Skeletal muscle satellite cell (primary cell): Measurements from ENCODE around the gene STRBP.

Experiments
- H3K27me3 ChIP-seq: 2 replicates; pipeline ENCODE4 v1.7.0; 2013; ENCODE audit warnings: low read length; ENCODE audit not compliant: control insufficient read depth, insufficient read depth
- H3K36me3 ChIP-seq: 2 replicates; pipeline ENCODE4 v1.7.0; 2013; ENCODE audit warnings: mild to moderate bottlenecking, control low read depth, low read length; ENCODE audit not compliant: insufficient read depth
- H3K4me1 ChIP-seq: 2 replicates; pipeline ENCODE4 v1.7.0; 2013; ENCODE audit warnings: low read length; ENCODE audit not compliant: control insufficient read depth, insufficient read depth
- H3K4me2 ChIP-seq: 2 replicates; pipeline ENCODE4 v1.7.0; 2013; ENCODE audit warnings: mild to moderate bottlenecking, low read length
- H3K4me3 ChIP-seq: 2 replicates; pipeline ENCODE4 v1.7.0; 2013; ENCODE audit warnings: low read length
- H3K9ac ChIP-seq: 2 replicates; pipeline ENCODE4 v1.7.0; 2013; ENCODE audit warnings: mild to moderate bottlenecking, low read depth, low read length, moderate library complexity
- H3K9me3 ChIP-seq: replicated peaks from 2 replicates; pipeline ENCODE4 v1.7.0; 2013; ENCODE audit warnings: mild to moderate bottlenecking, control low read depth, low read length

STRBP gene

GRCh38 chr9:123121457-123121856 lies 146.9 kb downstream of the STRBP start:
- H3K27me3 ChIP-seq: no peaks in the 10 kb centered on the region
- no peaks in the 10 kb centered on the region for H3K9me3 ChIP-seq
- H3K4me1 ChIP-seq: no peaks in the 10 kb centered on the region
- no peak overlapping the region for H3K4me3 ChIP-seq
- H3K4me2 ChIP-seq: no peak overlapping the region
- no peak overlapping the region for H3K9ac ChIP-seq
- no peaks in the 10 kb centered on the region for H3K36me3 ChIP-seq

DNA sequence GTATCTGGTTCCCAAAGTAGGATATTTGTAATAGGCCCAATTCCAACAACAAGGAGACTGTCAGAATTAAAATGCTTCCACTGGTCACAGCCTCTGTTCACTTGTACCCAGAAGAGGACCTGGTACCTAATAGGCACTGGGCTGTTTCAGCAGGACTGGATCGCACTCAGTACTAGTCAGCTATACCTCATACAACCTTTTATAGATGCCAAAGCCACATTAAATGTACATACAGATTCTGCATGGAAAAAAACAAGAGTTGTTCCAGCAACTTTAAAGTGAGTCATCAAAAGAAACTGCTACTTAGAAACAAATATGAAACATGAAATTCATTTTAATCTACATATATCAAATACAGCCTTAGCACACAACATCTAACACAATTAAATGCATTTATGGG lies 147.4 kb downstream of the STRBP start:
- Histone ChIP-seq H3K9ac (no peak overlapping the region), H3K4me1 (no peaks in the 10 kb centered on the region), H3K4me2 (no peak overlapping the region), H3K9me3 (no peaks in the 10 kb centered on the region), H3K27me3 (no peaks in the 10 kb centered on the region), H3K36me3 (no peaks in the 10 kb centered on the region), H3K4me3 (no peak overlapping the region)

DNA sequence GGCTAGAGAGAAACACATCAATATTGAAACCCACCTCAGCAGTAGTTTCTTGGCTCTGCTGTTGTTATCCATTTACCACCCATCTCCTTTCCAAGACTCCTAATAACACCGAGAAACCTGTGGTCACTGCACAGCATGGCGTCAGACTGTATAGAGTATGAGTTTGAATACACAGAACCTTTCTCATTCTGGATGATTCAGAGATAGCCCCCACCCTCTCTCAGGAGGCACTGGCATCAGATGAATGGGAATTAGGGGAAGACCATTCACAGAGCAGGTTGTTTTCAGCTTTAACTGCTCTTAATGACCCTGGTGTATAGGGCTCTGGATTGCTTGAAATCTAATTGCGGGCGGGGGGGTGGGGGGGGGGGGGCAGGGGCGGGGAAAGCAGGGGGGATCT lies 148.3 kb downstream of the STRBP start:
- H3K4me1 ChIP-seq: no peaks in the 10 kb centered on the region
- H3K9ac ChIP-seq: no peak overlapping the region
- H3K4me2 ChIP-seq: no peak overlapping the region
- no peaks in the 10 kb centered on the region for H3K27me3 ChIP-seq
- H3K36me3 ChIP-seq: no peaks in the 10 kb centered on the region
- no peak overlapping the region for H3K4me3 ChIP-seq
- H3K9me3 ChIP-seq: no peaks in the 10 kb centered on the region

GRCh38 chr9:123119566-123119965 lies 148.8 kb downstream of the STRBP start:
- no peak overlapping the region for H3K9ac ChIP-seq
- no peaks in the 10 kb centered on the region for H3K36me3 ChIP-seq
- H3K9me3 ChIP-seq: no peaks in the 10 kb centered on the region
- no peak overlapping the region for H3K4me2 ChIP-seq
- H3K4me1 ChIP-seq: no peaks in the 10 kb centered on the region
- no peaks in the 10 kb centered on the region for H3K27me3 ChIP-seq
- no peak overlapping the region for H3K4me3 ChIP-seq

- no peak overlapping the region for H3K9ac ChIP-seq
- no peak overlapping the region for H3K4me2 ChIP-seq
- H3K27me3 ChIP-seq: no peaks in the 10 kb centered on the region
- H3K4me1 ChIP-seq: no peaks in the 10 kb centered on the region
- no peaks in the 10 kb centered on the region for H3K36me3 ChIP-seq
- no peaks in the 10 kb centered on the region for H3K9me3 ChIP-seq
- H3K4me3 ChIP-seq: no peak overlapping the region
These were observed 152.3 kb downstream of the STRBP start for GRCh38 chr9:123116036-123116435.

DNA sequence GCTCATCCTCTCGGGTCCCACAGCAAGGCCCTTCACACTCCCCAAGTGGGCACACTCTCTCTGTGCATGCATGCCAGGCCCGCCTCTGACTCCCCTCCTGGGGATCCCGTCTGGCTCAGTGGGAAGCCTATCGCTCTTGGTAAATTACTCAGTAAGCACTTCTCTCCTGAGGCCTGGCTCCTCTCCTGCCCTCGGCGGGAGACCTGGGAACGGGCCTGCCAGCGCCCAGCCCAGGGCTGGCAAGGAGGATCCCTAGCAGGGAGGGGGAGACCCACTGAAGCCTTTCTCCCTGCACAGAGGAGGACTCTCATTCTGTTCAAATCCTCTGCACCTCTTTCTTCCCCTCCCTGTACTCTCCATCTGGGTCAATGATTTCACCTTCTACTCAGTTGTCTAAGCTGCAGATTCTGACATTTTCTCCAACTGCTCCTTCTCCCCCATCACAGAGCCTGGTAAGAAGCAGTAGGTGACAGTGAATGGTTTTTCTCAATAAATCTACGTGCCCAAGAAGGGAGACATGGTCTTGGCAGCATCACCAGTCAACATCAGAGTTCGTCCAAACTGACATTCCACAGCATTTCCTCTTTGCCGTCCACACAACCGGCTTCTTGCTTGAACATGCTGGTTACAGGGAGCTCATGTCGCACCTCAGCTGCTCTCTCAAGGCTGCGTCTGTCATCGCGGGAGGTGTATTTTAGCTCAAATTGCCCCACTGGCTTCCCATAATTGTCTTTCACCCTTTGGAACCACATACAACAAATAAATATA lies 153.1 kb downstream of the STRBP start:
- peaks cover 5% of the 10 kb centered on the region for H3K36me3 ChIP-seq
- no peak overlapping the region for H3K4me3 ChIP-seq
- no peak overlapping the region for H3K4me2 ChIP-seq

DNA sequence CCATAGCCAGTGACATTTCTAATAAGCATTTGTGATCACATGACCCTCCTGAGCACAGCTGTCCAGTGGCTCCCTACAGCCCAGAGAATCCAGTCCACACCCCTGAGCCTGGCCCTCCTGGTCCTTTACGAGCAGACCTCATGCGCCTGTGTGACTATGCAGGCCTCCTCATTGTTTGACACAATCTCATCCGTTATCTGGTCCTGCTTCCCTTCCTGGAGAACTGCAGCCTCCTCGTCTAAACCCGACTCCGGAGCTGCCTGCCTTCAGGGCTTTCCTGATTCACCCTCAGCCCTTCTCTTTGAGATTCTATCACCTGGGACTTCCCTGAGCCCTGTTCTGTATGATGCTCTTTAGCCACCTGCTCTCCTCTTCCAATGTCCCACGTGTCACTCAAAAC lies 155.2 kb downstream of the STRBP start:
- Histone ChIP-seq H3K36me3 (peaks cover 15% of the 10 kb centered on the region), H3K27me3 (no peaks in the 10 kb centered on the region), H3K4me3 (no peak overlapping the region), H3K9ac (no peak overlapping the region), H3K4me2 (no peak overlapping the region), H3K4me1 (no peaks in the 10 kb centered on the region), H3K9me3 (no peaks in the 10 kb centered on the region)

More for the DNA sequence above, 153.1 kb downstream of the STRBP start:
- Histone ChIP-seq H3K27me3 (no peaks in the 10 kb centered on the region), H3K9ac (no peak overlapping the region), H3K4me1 (no peaks in the 10 kb centered on the region), H3K9me3 (no peaks in the 10 kb centered on the region)

DNA sequence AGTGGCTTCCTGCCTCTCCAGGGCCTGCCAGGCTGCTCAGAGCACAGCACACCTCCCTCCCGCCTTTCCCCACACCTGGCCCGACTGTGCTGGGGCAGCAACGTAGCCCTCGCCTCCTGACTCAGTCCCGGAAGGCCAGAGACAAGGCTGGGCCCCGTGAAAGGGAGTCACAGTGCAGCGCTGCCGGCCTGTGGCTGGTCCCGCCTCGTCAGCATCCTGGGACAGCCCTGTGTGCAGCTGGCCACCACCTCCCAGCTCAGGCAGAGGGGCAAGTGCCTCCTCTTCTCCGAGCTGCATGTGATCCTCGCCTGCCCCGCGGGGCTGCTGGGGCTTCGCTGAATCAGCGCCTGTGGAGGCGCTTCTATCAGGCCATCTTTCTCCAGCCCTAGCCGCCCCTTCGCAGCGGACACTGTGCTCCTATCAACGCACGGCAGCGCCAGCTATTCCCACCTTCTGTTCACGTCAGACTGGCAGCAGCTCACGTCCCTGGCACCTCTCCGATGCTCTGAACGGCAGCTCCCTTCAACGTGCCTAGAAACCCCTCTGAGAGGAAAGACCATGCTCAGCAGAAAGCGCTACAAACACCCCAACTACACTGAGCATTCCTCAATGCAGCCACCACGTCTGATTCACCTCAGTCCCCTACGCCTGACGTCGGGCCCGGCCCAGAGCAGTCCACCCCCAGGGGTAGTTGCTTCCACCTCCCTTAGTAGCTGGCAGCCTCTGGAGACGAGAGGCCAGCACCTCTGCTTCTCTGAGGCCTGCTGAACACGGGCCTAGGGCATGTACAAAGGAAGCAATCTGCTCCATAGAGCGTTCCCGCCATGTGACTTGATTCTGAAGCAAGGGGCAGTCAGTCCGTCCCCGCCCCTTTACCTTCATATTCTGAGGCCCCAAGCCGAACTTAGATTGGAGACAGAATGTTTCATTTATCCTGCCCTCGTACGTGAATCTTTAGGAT lies 156.1 kb downstream of the STRBP start:
- Histone ChIP-seq H3K4me2 (no peak overlapping the region), H3K4me1 (no peaks in the 10 kb centered on the region), H3K4me3 (no peak overlapping the region), H3K9ac (no peak overlapping the region), H3K9me3 (no peaks in the 10 kb centered on the region), H3K27me3 (no peaks in the 10 kb centered on the region), H3K36me3 (peaks cover 19% of the 10 kb centered on the region)

- H3K9ac ChIP-seq: no peak overlapping the region
- H3K36me3 ChIP-seq: peaks cover 19% of the 10 kb centered on the region
- H3K4me1 ChIP-seq: no peaks in the 10 kb centered on the region
- H3K9me3 ChIP-seq: no peaks in the 10 kb centered on the region
- H3K27me3 ChIP-seq: no peaks in the 10 kb centered on the region
- H3K4me3 ChIP-seq: no peak overlapping the region
- no peak overlapping the region for H3K4me2 ChIP-seq
These were observed 156.9 kb downstream of the STRBP start for GRCh38 chr9:123111427-123112014.

DNA sequence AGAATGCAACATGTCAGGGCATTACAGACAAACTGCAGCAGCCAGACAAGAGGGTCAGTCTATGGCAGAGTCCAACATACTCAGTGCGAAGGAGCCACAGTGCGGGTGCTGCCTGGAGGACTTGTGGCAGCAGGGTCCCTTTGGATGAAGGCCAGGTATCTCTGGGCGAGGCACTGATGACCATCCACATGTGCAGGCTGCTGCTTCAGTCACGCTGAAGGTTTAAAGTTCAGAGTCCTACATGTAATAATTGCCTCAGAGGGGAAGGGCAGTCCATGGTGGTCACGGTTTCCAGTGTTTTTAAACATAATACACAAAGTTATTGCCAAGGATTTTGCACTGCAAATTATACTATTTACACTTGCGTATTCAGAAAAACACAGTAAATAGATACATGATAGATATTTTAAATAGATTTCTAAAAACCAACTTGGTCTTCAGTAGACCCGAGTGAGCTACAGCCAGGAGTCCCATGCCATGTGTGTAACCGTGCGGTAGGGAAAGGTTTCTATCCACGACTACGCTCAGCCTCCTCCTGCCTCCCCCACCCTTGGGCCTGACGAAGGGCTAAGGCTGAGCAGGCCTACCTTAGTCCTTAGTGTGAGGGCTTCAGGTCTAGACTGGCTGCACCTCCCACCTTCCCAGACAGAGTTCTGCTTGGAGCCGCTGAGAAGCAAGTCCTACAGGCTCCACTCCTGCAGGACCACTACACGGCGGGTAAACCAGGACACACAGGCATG lies 158.7 kb downstream of the STRBP start:
- H3K9me3 ChIP-seq: no peaks in the 10 kb centered on the region
- peaks cover 28% of the 10 kb centered on the region for H3K36me3 ChIP-seq
- no peak overlapping the region for H3K4me2 ChIP-seq
- H3K9ac ChIP-seq: no peak overlapping the region
- H3K4me1 ChIP-seq: no peaks in the 10 kb centered on the region
- no peak overlapping the region for H3K4me3 ChIP-seq
- no peaks in the 10 kb centered on the region for H3K27me3 ChIP-seq

DNA sequence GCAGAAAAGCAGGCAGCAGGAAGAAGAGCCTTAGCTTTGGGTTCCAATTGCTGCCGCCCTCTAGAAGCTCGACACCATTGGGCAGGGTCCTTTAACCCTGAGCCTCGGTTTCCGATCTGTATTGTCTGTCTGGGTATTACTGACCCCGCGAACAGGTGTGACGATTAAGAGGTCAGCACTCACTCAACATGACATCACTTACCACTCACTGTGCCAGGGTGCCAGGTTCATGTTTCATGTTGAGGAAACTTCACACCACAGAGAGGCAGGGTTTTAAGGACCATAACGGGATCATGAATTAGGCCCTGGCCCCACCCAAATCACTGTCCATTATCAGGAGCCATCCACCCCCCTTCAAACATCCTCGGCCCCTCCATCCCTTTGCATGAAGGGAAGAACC lies 159.4 kb downstream of the STRBP start:
- no peak overlapping the region for H3K4me2 ChIP-seq
- H3K27me3 ChIP-seq: no peaks in the 10 kb centered on the region
- H3K36me3 ChIP-seq: peaks cover 32% of the 10 kb centered on the region
- H3K4me3 ChIP-seq: no peak overlapping the region
- no peak overlapping the region for H3K9ac ChIP-seq
- no peaks in the 10 kb centered on the region for H3K4me1 ChIP-seq
- H3K9me3 ChIP-seq: no peaks in the 10 kb centered on the region
